Stimulated activated CD8-positive, alpha-beta memory T cell treated with anti-CD3 and anti-CD28 coated beads, Interleukin-2, amount 100 ng/mL, for 1 hour (primary cell): ENCODE data around the gene TCF7L2.

Source experiments
- DNase-seq, 2 donors: peaks; one replicate each; pipeline ENCODE4 v3.0.0-alpha.2; 2020; ENCODE audit warnings: low read depth in 2 of 2

Gene TCF7L2

DNA sequence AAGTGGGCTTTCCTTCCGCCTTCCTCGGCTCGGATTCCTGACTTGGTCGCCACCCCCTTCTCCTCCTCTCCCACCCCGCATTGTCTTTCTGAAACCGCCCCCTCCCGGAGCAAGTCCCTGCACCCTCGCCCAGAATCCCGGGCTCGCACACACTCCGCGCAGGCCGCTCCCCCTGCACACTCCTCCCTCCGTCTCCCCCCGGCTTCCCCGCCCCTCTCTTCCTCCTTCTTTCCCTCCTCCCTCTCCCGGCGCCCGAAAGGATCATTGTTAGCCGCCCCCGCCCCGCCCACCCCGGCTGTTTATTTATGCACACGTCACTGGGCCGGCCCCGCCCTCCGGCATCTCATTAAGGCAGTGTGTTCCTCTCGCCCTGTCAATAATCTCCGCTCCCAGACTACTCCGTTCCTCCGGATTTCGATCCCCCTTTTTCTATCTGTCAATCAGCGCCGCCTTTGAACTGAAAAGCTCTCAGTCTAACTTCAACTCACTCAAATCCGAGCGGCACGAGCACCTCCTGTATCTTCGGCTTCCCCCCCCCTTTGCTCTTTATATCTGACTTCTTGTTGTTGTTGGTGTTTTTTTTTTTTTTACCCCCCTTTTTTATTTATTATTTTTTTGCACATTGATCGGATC lies at the start of gene TCF7L2:
Gene TCF7L2 (plus strand): TSS at position 373 of the 633 bp plus-strand sequence. CDS start 510 bp downstream, outside the sequence.
- DNase-seq = peak; percentile 42 to 44

DNA sequence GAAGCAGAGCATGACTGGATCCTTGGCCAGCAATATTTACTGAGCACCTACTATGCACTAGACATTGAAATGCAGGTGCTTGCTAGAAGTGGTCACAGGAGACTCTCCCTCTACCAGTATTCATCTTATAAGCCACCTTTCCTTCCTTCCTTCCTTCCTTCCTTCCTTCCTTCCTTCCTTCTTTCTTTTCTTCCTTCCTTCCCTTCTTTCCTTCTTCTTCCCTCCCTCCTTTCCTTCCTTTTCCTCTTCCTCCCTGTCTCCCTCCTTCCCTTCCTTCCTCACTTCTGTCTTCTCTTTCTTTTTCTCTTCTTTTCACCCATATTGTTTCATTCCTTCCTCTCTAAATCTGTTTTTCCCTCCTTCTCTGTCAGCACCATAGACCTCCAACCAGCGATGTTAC lies 47.3 kb upstream of the TCF7L2 start:
- no peak for DNase-seq

DNA sequence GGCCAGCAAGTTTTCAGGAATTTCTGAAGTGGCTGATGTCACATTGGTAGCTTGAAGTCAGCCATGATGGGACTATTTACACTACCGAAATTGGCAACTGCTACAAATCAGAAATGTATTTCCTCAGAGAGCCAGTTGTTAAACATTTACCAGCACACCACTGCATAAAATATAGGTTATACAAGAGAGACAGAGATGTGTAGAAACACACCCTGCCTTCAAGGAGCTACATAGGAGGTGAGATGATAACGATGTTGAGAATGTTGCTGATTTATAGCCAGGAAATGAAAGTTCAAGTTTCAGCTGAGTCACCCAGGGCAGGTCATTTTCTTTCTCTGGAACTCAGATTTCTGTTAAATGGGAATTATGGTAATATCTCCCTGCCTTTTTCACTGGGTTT lies 46.0 kb upstream of the TCF7L2 start:
- no peak for DNase-seq

DNA sequence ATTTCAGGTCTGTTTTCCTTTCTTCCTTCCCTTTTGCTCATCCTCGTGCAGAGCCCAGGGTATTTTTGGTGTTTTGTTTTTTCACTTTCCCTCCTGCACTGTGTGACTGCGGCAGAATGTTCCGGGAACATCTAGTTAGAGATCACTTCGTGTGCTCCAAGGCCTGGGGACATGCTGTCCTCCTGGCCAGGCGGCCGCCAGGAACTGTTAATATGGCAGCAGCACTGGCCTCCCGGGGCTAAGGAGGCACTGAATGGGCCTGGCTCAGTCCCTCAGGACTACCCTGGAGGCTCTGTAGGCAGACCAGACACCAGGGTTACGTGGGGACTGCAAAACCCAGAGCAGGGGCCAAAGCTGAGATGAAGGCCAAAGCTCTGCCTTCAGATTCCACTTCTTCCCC lies 43.1 kb upstream of the TCF7L2 start:
- no peak for DNase-seq

DNA sequence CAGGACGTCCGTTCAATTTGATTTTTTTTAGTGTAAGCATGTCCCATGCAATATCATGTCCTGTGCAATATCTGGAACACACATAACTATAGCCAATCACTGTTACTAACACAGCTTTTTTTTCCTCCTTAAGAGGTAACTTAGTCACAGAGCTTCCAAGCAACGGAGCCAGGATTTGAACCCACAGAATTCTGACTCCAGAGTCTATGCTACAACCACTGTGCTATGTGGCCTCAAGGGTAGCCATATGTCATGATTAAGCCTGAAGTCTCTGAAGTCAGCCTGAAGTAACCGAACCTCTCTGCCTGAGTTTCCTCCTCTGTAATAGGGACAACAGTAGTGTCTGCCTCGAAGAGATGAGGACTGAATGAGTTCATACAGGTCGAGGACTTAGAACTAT lies 42.2 kb upstream of the TCF7L2 start:
- no peak for DNase-seq

DNA sequence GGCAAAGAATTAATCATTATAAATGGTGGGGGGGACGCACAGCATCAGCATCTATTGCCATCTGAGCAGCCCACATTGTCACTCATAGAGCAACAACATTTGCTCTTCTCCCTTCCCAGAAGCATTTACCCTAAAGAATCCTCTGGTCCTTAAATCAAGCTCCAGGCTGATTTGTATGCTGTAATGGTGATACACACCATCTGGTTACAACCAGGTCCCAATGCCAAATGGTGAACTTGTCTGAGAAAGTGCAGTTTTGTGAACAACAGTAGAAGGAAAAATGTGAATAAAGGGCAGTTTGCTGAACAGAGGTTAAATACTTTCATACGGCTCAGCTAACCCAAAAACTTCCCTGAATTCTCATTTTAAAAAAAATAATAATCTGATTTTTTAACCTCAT lies 38.8 kb upstream of the TCF7L2 start:
- no peak for DNase-seq

DNA sequence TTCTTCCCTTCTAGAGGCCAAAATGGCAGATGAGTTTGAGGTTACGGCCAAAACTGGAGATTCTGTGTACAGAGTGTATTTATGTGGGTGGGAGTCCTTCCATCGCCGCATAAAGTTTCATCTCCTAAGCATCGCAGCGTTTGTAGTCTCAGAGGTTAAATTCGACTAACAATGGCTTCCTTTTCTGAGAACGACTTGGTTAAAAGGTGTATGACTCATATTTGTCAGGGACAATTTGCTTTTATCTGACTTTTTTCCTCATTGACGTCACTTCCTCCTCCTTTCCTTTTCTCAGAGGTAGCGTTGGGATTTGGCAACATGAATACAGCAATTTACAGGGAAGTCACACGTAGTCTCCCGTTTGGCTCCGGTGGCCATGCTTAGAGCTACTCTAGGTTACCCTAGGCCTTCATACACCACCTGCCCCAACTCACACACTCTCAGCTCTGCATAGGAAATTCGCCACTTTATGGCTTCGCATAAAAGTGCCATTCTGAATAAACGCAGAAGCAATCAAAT lies 37.6 kb upstream of the TCF7L2 start:
- DNase-seq = no peak

DNA sequence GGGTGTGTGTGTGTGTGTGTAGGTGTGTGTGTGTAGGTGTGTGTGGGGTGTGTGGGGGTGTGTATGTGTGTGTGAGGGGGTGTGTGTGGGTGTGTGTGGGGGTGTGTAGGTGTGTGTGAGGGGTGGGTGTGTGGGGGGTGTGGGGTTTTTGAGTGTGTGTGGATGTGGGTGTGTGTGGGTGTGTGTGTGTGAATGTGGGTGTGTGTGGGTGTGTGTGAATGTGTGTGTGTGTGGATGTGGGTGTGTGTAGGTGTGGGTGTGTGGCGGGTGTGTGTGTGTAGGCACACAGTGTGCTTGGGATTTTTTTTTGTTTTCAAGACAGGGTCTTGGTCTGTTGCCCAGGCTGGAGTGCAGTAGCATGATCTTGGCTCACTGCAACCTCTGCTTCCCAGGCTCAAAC lies 36.8 kb upstream of the TCF7L2 start:
- no peak for DNase-seq

DNA sequence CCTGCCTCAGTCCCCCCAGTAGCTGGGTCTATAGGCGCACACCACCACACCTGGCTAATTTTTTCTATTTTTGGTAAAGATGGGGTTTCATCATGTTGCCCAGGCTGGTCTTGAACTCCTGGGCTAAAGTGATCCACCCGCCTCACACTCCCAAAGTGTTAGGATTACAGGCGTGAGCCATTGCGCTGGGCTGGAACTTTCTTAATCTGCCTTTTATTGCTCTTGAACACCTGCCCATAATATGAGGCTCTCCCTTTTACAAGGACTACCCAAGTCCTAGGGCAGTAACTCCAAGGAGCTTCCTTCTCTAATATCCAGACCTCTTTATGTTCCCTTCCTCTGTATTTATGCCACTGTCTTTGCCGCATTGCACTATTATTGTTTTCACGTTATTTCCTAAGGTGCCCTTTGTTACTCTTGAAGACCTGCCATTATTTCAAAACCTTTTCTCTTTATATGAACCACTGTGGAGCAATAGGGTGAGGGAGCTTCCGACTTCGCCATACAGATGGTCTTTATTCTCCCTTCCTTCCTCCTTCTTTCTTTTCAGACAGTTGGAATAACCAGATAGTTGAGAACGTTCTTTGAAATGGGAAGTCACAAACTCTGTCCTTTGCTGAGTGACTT lies 36.3 kb upstream of the TCF7L2 start:
- DNase-seq = no peak

DNA sequence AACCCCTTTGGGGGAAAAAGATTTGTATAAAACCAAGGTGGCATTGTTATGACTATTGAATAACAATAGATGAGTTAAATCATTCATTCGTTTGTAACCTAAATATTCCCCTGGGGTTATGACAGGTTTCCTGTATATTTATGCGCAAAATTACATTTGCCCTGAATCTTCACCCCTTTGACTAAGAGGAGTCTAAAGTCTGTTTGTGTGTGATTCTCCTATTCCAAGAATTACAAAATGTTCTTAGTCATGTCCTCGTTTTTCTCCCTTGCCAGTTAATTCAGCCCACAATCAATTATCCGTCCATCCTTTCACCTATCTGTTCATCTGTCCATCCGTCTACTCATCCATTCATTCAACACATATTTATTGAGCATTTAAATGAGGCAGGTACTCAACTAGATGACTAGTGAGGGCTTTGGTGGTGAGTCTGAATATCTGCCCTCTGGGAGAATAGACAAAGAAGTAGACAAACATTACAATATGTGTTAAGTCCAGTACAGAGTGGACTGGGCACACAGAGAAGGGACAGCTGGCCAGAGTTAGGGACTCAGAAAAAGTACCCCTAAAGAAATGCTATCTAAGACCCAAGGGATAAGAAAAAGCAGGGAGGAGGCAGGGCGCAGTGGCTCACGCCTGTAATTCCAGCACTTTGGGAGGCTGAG lies 35.6 kb upstream of the TCF7L2 start:
- no peak for DNase-seq

DNA sequence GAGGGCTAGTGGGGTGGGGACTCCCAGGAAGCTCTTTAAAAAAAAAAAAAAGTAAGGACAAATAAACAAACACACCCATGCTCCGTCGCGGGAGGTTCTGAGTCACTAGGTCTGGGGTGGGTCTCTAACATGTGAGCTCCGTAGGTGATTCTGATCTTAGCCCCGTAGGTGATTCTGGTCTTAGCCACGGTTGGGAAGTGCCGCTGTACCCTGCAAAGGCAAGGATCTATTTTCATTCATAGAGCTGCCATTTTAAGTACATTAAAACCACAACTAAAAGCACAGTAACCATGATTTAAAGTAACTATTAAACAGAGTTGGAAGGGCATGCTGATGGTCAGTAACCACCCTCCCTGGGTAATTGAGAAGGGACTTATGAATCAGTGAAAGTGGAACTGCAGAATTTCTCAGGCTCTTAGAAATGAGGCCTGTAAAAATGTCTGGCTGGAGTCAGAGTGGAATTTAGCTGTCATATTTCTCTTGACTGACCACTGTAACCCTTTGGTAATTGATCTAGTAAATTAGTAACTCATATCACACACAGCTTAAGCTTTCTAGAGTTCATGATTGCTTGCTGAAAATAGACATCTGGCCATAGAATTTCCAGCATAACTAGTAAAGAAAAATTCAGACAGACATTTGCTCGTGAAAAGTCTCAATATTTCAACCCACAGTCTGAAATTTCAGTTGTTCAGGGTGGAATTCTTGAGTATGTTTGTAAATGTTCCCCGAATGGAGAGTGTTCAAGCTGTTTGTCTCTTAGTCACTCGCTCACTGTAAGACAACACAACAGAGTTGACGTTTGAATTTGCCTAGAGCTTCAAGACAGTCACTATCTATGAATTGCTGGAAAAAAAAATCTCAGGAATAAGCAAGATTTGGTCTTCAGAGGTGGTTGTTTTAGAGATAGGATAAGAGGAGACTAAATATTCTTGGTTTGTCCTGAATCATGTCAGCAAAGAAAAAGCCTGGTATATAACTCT lies 34.2 kb upstream of the TCF7L2 start:
- no peak for DNase-seq

DNA sequence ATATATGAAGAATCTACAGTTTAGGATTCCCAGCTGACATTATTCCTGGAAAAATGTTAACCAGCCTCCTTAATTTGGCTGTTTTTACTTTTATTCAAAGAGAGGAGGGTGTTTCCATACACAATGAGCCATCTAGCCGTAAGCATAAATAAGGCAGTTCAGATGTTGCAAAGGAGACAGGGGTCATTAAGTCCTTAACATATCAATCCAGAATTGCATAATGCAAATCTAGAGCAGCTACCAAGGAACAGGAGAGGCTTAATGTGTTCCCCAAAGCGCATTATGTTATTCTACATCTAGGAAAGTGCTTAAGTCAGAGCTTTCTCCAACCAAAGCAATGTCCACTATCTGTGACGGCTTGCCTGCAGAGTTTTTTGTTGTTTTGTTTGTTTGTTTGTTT lies 32.4 kb upstream of the TCF7L2 start:
- DNase-seq = no peak

DNA sequence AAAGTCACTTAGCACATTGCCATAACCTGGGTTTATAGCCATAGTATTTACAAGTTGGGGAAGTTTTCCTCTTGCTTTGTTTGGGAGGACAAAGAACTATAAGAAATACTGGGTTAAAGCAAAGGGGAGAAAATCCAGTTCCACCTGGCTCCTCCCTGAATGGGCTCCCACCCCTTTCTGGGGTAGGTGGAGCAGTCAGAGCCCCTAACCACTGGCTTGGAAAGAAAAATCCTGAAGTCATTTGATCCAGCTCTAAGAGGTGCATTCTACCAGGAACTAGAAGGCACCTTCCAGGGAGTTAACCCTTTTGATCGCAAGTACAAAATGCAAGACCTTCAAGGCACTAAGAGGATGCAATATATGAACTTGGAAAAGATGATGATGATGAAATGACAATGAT lies 31.3 kb upstream of the TCF7L2 start:
- no peak for DNase-seq

DNA sequence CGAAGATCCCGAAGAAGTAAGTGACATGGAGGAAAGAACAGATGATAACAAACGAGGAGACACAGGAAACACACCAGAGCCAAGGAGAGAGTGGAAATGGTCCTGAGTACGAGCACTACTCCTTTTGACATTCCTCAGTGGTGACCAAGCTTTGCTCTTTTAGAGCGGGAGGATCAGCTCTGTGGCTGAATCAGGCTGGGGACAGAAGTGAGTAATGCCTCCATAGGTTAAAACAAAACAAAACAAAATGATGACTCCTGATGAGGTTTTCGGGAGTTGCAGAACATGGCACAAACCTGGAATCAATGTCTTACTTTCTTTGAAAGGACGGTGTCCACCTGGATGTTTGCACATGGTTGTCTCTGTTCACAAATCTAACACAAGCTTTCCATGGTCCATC lies 30.3 kb upstream of the TCF7L2 start:
- DNase-seq = no peak

DNA sequence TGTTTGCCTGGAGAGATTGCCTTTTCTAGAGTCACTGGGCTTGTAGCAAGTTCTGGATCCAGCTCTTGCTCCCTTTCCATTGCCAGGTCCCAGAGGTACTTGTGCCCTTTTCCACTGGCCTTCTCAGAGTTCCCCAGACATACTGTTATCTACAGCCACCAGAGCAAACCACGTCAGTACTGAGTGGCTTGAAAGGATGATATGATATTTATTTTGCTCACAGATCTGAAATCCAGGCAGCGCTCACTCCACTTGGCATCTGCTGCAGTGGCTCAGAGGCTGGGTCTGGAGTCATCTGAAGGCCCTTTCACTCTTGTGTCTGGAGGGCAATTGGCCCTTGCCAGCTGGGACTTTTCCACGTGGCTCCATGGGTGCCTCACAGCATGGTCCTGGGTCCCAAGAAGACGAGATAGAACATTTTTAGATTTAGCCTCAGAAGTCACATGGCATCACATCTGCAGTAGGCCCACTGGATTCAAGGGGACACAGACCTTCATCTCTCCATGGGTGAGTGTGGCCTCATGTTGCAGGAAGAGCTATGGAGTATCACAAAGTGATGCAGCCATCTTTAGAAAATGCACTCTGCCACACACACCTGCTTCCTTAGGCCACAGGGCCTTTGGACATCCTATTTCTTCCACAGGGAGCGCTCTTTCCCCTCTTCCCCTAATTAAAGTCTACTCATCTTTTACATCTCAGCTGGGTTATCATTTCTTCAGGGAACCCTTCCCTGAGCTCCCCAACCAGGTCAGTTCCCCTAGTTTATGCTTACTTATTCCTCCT lies 22.9 kb upstream of the TCF7L2 start:
- no peak for DNase-seq

DNA sequence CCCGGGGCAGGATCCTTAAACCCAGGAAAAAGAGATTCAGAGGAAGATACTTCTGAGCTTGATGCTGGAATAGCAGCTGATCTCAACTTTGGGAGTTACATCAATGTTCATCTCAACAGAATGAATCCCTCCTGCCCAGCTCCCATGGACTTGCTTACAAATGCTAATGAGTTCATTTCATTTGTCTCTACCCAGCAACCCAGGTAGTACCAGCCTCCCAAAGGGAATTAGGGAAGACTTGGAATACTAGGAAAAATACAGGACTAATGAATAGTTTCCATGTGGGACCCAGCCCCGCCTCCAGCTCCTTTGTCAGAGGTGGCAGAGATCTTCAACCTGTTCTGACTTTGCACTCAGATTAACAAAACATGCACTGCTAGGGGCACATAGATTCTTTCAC lies 22.1 kb upstream of the TCF7L2 start:
- no peak for DNase-seq

DNA sequence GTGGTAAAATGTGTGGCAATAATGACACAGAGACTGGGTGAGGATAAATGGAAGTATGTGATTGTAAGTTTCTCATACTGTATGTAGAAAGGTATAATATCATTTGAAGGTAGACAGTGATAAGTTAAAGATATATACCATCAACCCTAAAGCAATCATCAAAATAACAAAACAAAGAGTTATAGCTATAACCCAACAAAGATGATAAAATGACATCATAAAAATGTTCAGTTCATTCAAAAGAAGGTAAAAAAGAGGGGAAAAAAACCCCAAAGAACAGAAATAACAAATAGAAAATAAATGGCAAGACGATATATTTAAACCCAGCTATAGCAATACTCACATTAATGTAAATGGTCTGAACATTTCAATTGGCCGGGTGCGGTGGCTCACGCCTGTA lies 17.4 kb upstream of the TCF7L2 start:
- no peak for DNase-seq

DNA sequence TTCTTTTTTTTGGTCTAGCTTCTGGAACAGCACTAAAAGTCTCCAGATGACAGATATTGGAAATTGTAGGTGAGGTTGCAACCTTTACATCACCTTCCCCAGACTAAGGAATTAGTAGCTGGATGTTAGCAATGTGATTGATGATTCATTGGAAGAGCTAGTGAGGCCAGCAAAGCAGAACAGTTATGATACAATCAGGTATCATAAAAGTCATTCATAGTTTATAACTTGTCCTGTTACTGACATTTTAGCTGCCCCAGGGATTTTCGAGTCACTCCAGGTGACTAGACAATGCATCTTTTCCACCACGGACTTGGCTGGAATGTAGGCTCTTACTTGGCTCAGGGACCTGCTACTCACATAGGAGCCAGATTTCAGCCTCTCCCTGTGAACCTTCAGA lies 15.9 kb upstream of the TCF7L2 start:
- no peak for DNase-seq

DNA sequence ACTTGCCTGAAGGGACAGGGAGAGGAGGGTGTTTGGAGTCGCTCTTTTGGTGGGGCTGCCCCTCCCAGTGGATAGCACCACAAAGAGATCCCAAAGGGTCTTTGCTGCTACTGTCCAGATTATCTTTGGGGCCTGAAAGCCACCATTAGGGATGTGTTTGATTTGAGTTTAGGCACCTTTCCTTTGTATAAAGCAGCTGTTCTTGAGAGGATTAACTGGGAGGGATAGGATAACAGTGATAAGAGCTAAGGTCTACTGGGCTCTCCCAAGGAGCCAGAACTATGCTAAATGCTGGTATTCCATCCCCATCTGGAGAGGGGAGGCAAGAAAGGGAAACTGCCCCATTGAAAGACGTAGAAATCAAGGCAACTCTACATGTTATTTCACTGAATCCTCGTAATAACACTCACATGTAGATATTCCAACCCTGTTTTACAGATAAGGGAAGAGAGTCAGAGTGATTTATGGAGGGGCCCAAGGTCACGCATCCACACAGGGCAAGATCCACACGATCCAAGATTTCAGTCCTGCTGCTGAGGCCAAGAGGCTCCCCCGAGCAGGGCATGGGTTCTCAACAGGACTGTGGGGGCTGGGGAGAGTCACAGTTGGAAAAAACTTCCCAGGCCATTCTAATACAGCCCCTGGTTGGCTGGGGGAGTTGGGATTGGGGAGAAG lies 11.1 kb upstream of the TCF7L2 start:
- no peak for DNase-seq

DNA sequence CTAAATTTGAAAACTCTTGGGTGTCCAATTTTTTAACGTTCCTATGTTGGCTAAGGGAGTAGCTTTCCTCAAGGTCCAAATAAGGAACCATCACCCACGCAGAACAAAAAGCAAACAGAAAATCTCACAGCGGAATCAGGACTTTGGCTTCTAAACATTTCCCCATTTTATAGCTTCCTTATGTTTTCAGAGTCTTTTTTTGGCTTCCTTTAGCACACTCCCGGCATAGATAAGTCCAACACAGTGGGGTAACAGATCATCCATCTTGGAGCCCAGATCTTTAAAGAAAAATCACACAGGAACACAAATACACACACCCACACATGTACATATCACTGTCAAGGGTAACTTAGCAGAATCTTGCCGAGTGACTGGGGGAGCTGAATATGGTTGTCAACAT lies 4.2 kb upstream of the TCF7L2 start:
- no peak for DNase-seq

DNA sequence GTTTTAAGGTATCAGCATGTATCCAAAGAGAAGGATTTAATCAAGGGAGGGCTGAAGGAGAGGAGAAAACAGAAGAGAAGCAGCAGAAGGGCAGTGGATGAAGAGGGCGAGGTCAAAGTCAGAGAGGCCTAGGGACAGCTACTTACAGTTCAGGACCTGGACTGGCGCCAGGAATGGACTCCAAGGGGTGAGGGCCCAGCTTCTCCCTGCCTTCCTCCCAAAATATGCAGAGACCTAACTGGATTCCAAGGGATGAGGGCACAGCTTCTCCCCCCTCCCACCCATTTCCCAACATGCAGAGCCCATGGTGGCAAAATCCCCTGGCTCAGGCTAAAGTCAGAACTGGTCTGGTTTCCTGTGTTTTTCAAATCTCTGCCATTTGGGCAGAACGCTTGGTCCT lies 3.4 kb upstream of the TCF7L2 start:
- DNase-seq = no peak
